ENCODE measurements around the gene FNDC1.

- no peak for TF ChIP-seq CTCF (IDR thresholded peaks at IDR 0.05)
- no peak for TF ChIP-seq POLR2A (IDR thresholded peaks at IDR 0.05)
Measured at GRCh38 chr6:159317430-159317829, 148.2 kb downstream of the FNDC1 start.
